Measurements from ENCODE around the gene CSKMT. TPM values are rescaled to one million over a fixed set of nuclear protein-coding genes. Genes with fewer than 3 reads are reported as not detected.

The CSKMT gene
- total RNA-seq, 1 experiment from 2014 or later, result 19.2 TPM

DNA sequence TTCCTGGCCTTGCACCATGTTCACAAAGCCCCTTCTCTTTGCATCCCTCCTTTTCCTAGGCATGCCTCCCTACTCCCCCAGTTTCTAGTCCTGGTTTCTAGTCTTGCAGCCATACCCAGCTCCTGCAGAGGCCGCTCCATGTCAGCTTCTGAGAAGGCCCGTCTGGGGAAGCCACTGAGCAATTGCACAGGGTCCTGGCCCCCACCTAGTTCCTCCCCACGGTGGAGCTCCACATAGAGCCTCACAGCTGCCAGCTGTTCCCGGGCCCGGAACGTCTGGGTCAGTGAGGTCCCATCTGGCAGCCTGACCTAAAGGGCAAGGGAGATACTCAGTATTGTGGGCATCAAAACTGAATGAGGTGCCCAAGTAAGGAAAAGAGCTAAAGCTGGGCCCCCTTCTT, 11.6 kb downstream of the CSKMT start:
- Histone ChIP-seq H3K4me2 (peak overlapping the region; percentile 81; the same call in 1 of the 2 replicates), H3F3A (ENCODE audit: insufficient read depth, low read depth) (peaks cover 73% of the 10 kb centered on the region), H4K20me1 (ENCODE audit: insufficient read depth) (0 out of 2 replicates have a peak, but pooled peaks cover 5% of the 10 kb centered on the region), H3K79me2 (ENCODE audit: low read depth) (peaks cover 58% of the 10 kb centered on the region), H3K9me3 (ENCODE audit: insufficient read depth, low read depth) (no peaks in the 10 kb centered on the region), H3K9me2 (ENCODE audit: insufficient read depth) (no peaks in the 10 kb centered on the region), H3K27me3 (ENCODE audit: insufficient read depth, low read depth) (no peaks in the 10 kb centered on the region), H3K4me3 (no peak overlapping the region), H3K27ac (no peak overlapping the region), H2AFZ (no peak overlapping the region), H3K4me1 (replicated peaks; ENCODE audit: insufficient read depth) (peaks cover 44% of the 10 kb centered on the region), H3K36me3 (ENCODE audit: low read depth) (peaks cover 26% of the 10 kb centered on the region; the same call in 1 of the 2 replicates)
- POLR2A ChIA-PET (ENCODE audit: unreplicated experiment), result interaction anchor here (0.6 to 0.7 kb wide), 3 partner anchors 22 to 884 kb away, joined by 6 to 9 read pairs (median 6); partner anchors contain the start of genes FEN1 and TMEM258
- no peak for DNase-seq
- no TSS peak for BruUV-seq (replicated peaks)
- CTCF ChIA-PET, result interaction anchor here (0.5 to 0.6 kb wide), 2 partner anchors 197 to 301 kb away, joined by 3 to 5 read pairs; no protein-coding TSS in a partner anchor
- intact Hi-C loops (cut with micrococcal nuclease; ENCODE audit: unreplicated experiment), result loop anchor here (5.0 to 10.0 kb wide), 2 partner anchors 88 to 111 kb away; partner anchors contain the start of genes POLR2G and TMEM179B
- no peak for TF ChIP-seq EZH2 (IDR thresholded peaks at IDR 0.05; ENCODE audit: low read depth)
- TF ChIP-seq, protein P1, sequence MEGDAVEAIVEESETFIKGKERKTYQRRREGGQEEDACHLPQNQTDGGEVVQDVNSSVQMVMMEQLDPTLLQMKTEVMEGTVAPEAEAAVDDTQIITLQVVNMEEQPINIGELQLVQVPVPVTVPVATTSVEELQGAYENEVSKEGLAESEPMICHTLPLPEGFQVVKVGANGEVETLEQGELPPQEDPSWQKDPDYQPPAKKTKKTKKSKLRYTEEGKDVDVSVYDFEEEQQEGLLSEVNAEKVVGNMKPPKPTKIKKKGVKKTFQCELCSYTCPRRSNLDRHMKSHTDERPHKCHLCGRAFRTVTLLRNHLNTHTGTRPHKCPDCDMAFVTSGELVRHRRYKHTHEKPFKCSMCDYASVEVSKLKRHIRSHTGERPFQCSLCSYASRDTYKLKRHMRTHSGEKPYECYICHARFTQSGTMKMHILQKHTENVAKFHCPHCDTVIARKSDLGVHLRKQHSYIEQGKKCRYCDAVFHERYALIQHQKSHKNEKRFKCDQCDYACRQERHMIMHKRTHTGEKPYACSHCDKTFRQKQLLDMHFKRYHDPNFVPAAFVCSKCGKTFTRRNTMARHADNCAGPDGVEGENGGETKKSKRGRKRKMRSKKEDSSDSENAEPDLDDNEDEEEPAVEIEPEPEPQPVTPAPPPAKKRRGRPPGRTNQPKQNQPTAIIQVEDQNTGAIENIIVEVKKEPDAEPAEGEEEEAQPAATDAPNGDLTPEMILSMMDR (conservative IDR thresholded peaks at IDR 0.05), result no peak

DNA sequence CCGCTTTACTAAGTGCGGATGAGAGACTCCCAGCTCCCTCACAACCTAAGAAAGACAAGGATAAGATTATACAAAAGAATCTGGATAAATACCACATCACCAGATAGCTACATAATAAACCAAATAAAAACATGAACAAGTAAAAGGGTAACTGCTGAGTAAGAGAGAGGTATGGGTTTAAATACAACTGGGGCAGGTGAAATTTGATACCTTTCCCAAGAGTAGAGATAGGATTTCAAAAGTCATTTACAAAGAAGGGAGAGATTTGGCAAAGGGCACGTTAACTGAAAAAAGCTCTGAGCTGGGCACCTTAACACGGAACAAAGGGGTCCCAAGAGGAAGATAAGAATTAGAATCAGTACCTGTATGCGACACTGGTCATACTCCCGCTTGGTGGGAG, 12.0 kb downstream of the CSKMT start:
- no peaks in the 10 kb centered on the region for H3K9me2 ChIP-seq (ENCODE audit: insufficient read depth)
- no peak overlapping the region for H2AFZ ChIP-seq
- ChIA-PET CTCF (interaction anchor here (0.5 to 0.6 kb wide), 2 partner anchors 198 to 301 kb away, joined by 3 to 5 read pairs; no protein-coding TSS in a partner anchor), POLR2A (ENCODE audit: unreplicated experiment) (interaction anchor here (0.6 to 0.7 kb wide), 3 partner anchors 21 to 885 kb away, joined by 6 to 9 read pairs (median 6); partner anchors contain the start of genes FEN1 and TMEM258)
- intact Hi-C loops (cut with micrococcal nuclease; ENCODE audit: unreplicated experiment), result loop anchor here (5.0 to 10.0 kb wide), 2 partner anchors 88 to 110 kb away; partner anchors contain the start of genes POLR2G and TMEM179B
- BruUV-seq (replicated peaks), result no TSS peak
- no peaks in the 10 kb centered on the region for H3K27me3 ChIP-seq (ENCODE audit: insufficient read depth, low read depth)
- H4K20me1 ChIP-seq (ENCODE audit: insufficient read depth), result 0 out of 2 replicates have a peak, but pooled peaks cover 5% of the 10 kb centered on the region
- peak overlapping the region; percentile 81 for H3K4me2 ChIP-seq
- DNase-seq, result no peak
- TF ChIP-seq, protein P1 (conservative IDR thresholded peaks at IDR 0.05), result no peak
- TF ChIP-seq EZH2 (IDR thresholded peaks at IDR 0.05; ENCODE audit: low read depth), result no peak
- H3K4me1 ChIP-seq (replicated peaks; ENCODE audit: insufficient read depth), result peaks cover 44% of the 10 kb centered on the region
- H3F3A ChIP-seq (ENCODE audit: insufficient read depth, low read depth), result peaks cover 72% of the 10 kb centered on the region
- H3K36me3 ChIP-seq (ENCODE audit: low read depth), result peaks cover 26% of the 10 kb centered on the region; the same call in 1 of the 2 replicates
- peaks cover 53% of the 10 kb centered on the region for H3K79me2 ChIP-seq (ENCODE audit: low read depth)
- no peaks in the 10 kb centered on the region for H3K9me3 ChIP-seq (ENCODE audit: insufficient read depth, low read depth)
- H3K27ac ChIP-seq, result peak overlapping the region; percentile 37; the same call in 1 of the 2 replicates
- peak overlapping the region; percentile 76; the same call in 1 of the 2 replicates for H3K4me3 ChIP-seq

DNA sequence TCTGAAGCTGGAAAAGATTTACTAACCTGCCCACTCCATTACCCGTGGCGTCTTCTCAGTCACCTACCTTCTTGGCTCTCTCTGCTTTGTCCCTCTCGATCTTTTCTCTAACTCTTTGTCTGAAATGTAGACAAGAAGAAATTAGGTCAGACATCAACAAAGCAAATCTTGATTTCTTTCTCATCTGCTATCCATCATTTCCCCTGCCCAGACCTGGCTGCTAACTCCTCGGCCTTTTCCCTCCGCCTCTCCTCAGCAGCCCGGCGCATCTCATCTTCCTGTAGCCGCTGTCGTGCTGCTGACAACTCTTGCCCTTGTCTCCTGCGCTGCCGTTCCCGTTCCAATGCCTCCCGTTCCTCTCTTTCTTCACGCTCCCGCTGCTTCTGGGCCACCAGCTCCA, 12.6 kb downstream of the CSKMT start:
- DNase-seq, result no peak
- peaks cover 48% of the 10 kb centered on the region for H3K79me2 ChIP-seq (ENCODE audit: low read depth)
- no peak for TF ChIP-seq EZH2 (IDR thresholded peaks at IDR 0.05; ENCODE audit: low read depth)
- TF ChIP-seq, protein P1 (conservative IDR thresholded peaks at IDR 0.05), result no peak
- 0 out of 2 replicates have a peak, but pooled peaks cover 5% of the 10 kb centered on the region for H4K20me1 ChIP-seq (ENCODE audit: insufficient read depth)
- H3F3A ChIP-seq (ENCODE audit: insufficient read depth, low read depth), result peaks cover 68% of the 10 kb centered on the region
- H3K4me1 ChIP-seq (replicated peaks; ENCODE audit: insufficient read depth), result peaks cover 41% of the 10 kb centered on the region
- H3K27ac ChIP-seq, result peak overlapping the region; percentile 37; the same call in 1 of the 2 replicates
- ChIA-PET CTCF (no interaction called here), POLR2A (ENCODE audit: unreplicated experiment) (interaction anchor here (1.0 kb wide), 1 partner anchor 87 kb away, joined by 3 read pairs; the partner anchor contains the start of gene TUT1)
- H3K36me3 ChIP-seq (ENCODE audit: low read depth), result peaks cover 26% of the 10 kb centered on the region; the same call in 1 of the 2 replicates
- H3K9me3 ChIP-seq (ENCODE audit: insufficient read depth, low read depth), result no peaks in the 10 kb centered on the region
- no TSS peak for BruUV-seq (replicated peaks)
- peak overlapping the region; percentile 76 for H3K4me3 ChIP-seq
- H3K4me2 ChIP-seq, result peak overlapping the region; percentile 81
- H3K27me3 ChIP-seq (ENCODE audit: insufficient read depth, low read depth), result no peaks in the 10 kb centered on the region
- intact Hi-C loops (cut with micrococcal nuclease; ENCODE audit: unreplicated experiment), result loop anchor here (2.0 to 10.0 kb wide), 3 partner anchors 17 to 110 kb away; partner anchors contain the start of genes POLR2G and TMEM179B
- H2AFZ ChIP-seq, result no peak overlapping the region
- no peaks in the 10 kb centered on the region for H3K9me2 ChIP-seq (ENCODE audit: insufficient read depth)
